ENCODE measurements around the gene NOX3.

- no peak for TF ChIP-seq SP1 (IDR thresholded peaks at IDR 0.05; ENCODE audit: low read depth, low read length)
- no peak for TF ChIP-seq CREM (IDR thresholded peaks at IDR 0.05; ENCODE audit: low read depth)
- TF ChIP-seq EZH2 (IDR thresholded peaks at IDR 0.05; ENCODE audit: borderline replicate concordance, control insufficient read depth, low read depth, low read length): no peak
- no peak for TF ChIP-seq CTCF (IDR thresholded peaks at IDR 0.05 in 2 of 3, conservative IDR thresholded peaks at IDR 0.05 in 1 of 3; ENCODE audit: control insufficient read depth in 2 of 3, extremely low read depth in 1 of 3, insufficient read depth in 1 of 3, low read depth in 3 of 3, low read length in 3 of 3)
- no peak for TF ChIP-seq EGR1 (IDR thresholded peaks at IDR 0.05; ENCODE audit: borderline replicate concordance in 1 of 2, low read depth in 2 of 2, low read length in 2 of 2)
- TF ChIP-seq SREBF1 (IDR thresholded peaks at IDR 0.05; ENCODE audit: low read length): no peak
Measured at GRCh38 chr6:155429321-155429893, 26.2 kb downstream of the NOX3 start.
